ENCODE results near the gene TMEM229B.

The TMEM229B gene

DNA sequence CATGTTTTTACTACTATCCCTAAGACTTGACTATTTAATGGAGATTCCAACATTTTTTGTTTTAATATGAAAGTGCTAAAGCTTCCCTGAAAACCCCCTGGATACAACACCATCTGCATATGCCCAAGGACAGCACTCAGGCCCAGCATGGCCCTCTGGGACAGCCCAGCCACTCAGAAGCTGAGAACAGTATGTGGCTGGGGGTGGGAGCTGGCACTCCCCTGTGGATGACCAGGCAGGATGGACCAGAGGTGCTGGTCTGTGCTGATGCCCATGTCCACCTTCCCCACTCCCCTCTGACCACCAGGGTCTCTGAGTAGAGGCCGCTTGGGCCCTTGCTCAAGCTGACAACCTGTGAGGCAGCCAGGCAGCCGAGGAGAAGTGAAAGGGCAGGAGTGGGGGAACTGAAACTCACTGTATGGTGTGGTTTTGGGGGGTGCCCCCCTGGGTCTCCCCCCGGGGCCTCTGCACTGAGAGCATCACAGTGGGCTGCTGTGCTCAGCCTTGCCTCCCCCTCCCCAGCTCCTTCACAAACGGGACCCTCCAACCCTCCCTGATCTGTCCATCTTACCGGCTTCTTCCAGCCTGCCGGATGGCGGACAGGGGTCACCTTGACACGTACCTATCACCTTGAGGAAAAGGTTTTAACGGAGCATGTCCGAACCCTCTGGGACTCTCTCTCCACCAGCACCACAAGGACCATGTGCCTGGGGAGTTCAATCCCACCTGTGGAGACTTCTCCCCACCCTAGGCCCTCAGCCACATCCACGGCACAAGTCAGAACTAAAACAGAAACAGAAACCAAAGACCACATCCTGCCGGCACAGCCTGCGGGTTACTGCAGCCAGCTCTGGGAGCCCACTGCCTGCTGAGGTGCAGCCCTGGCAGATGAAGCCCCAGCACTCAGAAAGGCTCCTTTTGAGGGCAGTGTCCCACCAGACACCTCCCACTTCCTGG lies at the start of gene TMEM229B:
Gene TMEM229B (minus strand): TSS at position 785 of the 957 bp plus-strand sequence. CDS start 14,798 bp downstream, outside the sequence.
- H3K9ac ChIP-seq (ENCODE audit: low read depth, low read length), result no peak within 1 kb of the TSS
- peaks cover 2% of the 10 kb centered on the region; the same call in 1 of the 2 replicates for H3K9me3 ChIP-seq (ENCODE audit: insufficient read depth, low read depth, low read length)
- no peaks in the 10 kb centered on the region for H3K36me3 ChIP-seq (ENCODE audit: insufficient read depth, low read depth, low read length)
- H3K4me1 ChIP-seq (ENCODE audit: insufficient read depth, low read length), result peaks cover 15% of the 10 kb centered on the region
- no peak within 1 kb of the TSS for H3K4me3 ChIP-seq (ENCODE audit: low read length)
- H3K27me3 ChIP-seq (ENCODE audit: insufficient read depth, low read length), result no peaks in the 10 kb centered on the region
- H3K27ac ChIP-seq (ENCODE audit: low read length), result no peak within 1 kb of the TSS

DNA sequence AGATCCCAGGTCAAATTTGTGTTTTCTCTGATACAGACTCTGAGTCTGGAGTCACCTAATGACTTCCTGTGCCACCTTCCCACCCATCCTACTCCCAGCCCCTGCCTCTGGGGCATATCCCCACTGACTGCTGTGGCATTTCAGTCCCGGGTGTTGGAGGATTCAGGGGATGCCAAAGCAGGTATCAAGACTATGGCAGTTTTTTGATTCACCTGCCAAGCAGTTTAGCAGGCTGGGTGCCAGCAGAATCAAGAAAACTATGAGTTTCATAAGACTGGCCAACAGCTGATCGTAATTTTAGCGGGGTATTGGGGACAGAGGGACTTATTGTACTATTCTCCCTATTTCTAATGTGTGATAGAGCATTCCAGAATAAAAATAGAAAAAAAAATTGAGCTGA lies 49.2 kb upstream of the TMEM229B start:
- H3K27ac ChIP-seq (ENCODE audit: low read length), result no peak overlapping the region
- H3K4me1 ChIP-seq (ENCODE audit: insufficient read depth, low read length), result peaks cover 31% of the 10 kb centered on the region; the same call in 1 of the 2 replicates
- H3K36me3 ChIP-seq (ENCODE audit: insufficient read depth, low read depth, low read length), result no peaks in the 10 kb centered on the region
- H3K9ac ChIP-seq (ENCODE audit: low read depth, low read length), result no peak overlapping the region
- H3K4me3 ChIP-seq (ENCODE audit: low read length), result no peak overlapping the region
- peaks cover 10% of the 10 kb centered on the region; the same call in 1 of the 2 replicates for H3K27me3 ChIP-seq (ENCODE audit: insufficient read depth, low read length)
- no peaks in the 10 kb centered on the region for H3K9me3 ChIP-seq (ENCODE audit: insufficient read depth, low read depth, low read length)

DNA sequence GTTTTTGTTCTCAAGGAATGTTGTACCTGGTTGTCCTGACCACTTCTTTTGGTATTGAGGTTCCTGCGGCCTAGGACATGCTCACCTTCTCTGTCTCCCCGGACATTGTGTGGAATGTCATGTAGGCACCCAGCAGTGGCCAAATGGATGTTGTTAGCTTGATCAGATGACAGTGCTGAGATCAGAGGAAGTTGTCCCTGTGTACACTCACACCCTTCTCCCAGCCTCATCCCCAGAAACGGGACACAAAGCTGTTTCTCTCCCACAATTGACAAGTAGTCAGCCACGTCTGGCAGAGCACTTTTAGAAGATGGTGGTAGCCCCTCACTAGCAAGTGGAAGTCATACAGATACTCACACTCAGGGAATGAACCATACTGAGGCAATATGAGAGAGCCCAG lies 47.6 kb upstream of the TMEM229B start:
- Histone ChIP-seq H3K9ac (ENCODE audit: low read depth, low read length) (no peak overlapping the region), H3K27ac (ENCODE audit: low read length) (no peak overlapping the region), H3K27me3 (ENCODE audit: insufficient read depth, low read length) (peaks cover 20% of the 10 kb centered on the region), H3K4me1 (ENCODE audit: insufficient read depth, low read length) (peaks cover 23% of the 10 kb centered on the region; the same call in 1 of the 2 replicates), H3K36me3 (ENCODE audit: insufficient read depth, low read depth, low read length) (no peaks in the 10 kb centered on the region), H3K4me3 (ENCODE audit: low read length) (no peak overlapping the region), H3K9me3 (ENCODE audit: insufficient read depth, low read depth, low read length) (no peaks in the 10 kb centered on the region)

GRCh38 chr14:67533754-67534085 lies 45.2 kb upstream of the TMEM229B start:
- H3K4me1 ChIP-seq (ENCODE audit: insufficient read depth, low read length), result peaks cover 7% of the 10 kb centered on the region; the same call in 1 of the 2 replicates
- H3K27me3 ChIP-seq (ENCODE audit: insufficient read depth, low read length), result peaks cover 25% of the 10 kb centered on the region
- H3K9me3 ChIP-seq (ENCODE audit: insufficient read depth, low read depth, low read length), result no peaks in the 10 kb centered on the region
- no peaks in the 10 kb centered on the region for H3K36me3 ChIP-seq (ENCODE audit: insufficient read depth, low read depth, low read length)
- peak overlapping the region; percentile 90 for H3K4me3 ChIP-seq (ENCODE audit: low read length)
- peak overlapping the region; percentile 83; the same call in 1 of the 2 replicates for H3K9ac ChIP-seq (ENCODE audit: low read depth, low read length)
- H3K27ac ChIP-seq (ENCODE audit: low read length), result no peak overlapping the region

DNA sequence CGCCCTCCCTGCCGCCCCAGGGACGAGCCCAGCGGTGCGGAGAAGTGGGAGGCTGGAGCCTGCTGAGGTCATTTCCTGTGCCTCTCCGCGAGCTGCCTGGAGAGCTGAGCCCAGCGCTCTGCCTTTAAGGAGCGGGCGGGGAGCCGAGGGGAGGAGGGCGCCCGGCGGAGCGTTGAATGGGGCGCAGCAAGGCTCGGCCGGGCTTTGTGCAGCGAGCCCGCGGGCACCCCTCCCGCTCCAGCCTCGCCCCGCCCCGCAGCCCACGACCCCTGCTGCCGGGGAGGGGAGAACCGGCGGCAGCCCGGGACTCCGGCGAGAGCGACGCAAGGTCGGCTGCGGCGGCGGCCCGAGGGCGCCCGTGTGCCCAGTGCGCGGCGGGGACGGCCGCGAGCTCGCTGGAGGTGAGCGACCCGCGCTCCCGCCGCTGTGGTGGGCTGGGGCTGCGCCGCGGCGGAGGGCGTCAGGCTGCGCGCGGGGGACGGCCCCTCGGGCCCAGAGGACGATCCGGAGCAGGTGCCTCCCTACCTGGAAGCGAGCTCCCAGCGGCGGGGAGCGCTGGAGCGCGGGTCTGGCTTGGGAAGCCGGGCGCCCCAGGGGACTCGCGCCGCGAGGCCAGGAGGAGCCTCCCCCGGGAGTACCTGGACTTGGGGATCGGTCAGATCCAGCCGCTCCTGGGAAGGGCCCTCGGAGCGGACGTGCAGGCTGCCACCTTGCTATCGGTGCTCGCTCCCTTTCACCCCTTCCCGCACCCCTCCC lies 44.7 kb upstream of the TMEM229B start, which contains the start of gene PLEKHH1:
Gene PLEKHH1 (plus strand): TSS at position 293 of the 756 bp plus-strand sequence. CDS start 8,578 bp downstream, outside the sequence.
- Histone ChIP-seq H3K4me3 (ENCODE audit: low read length) (peak within 1 kb of the TSS; percentile 90), H3K9ac (ENCODE audit: low read depth, low read length) (peak within 1 kb of the TSS; percentile 83; the same call in 1 of the 2 replicates), H3K27me3 (ENCODE audit: insufficient read depth, low read length) (peaks cover 25% of the 10 kb centered on the region), H3K36me3 (ENCODE audit: insufficient read depth, low read depth, low read length) (no peaks in the 10 kb centered on the region), H3K27ac (ENCODE audit: low read length) (no peak within 1 kb of the TSS), H3K9me3 (ENCODE audit: insufficient read depth, low read depth, low read length) (no peaks in the 10 kb centered on the region), H3K4me1 (ENCODE audit: insufficient read depth, low read length) (peaks cover 3% of the 10 kb centered on the region; the same call in 1 of the 2 replicates)

GRCh38 chr14:67532606-67532997 lies 44.1 kb upstream of the TMEM229B start:
- H3K27ac ChIP-seq (ENCODE audit: low read length), result no peak overlapping the region
- H3K4me3 ChIP-seq (ENCODE audit: low read length), result peak overlapping the region; percentile 90
- H3K36me3 ChIP-seq (ENCODE audit: insufficient read depth, low read depth, low read length), result no peaks in the 10 kb centered on the region
- peaks cover 25% of the 10 kb centered on the region for H3K27me3 ChIP-seq (ENCODE audit: insufficient read depth, low read length)
- peaks cover 3% of the 10 kb centered on the region; the same call in 1 of the 2 replicates for H3K4me1 ChIP-seq (ENCODE audit: insufficient read depth, low read length)
- H3K9ac ChIP-seq (ENCODE audit: low read depth, low read length), result peak overlapping the region; percentile 83; the same call in 1 of the 2 replicates
- no peaks in the 10 kb centered on the region for H3K9me3 ChIP-seq (ENCODE audit: insufficient read depth, low read depth, low read length)

GRCh38 chr14:67529947-67530935 lies 41.7 kb upstream of the TMEM229B start:
- Histone ChIP-seq H3K4me3 (ENCODE audit: low read length) (no peak overlapping the region), H3K27ac (ENCODE audit: low read length) (no peak overlapping the region), H3K9ac (ENCODE audit: low read depth, low read length) (no peak overlapping the region), H3K4me1 (ENCODE audit: insufficient read depth, low read length) (peaks cover 3% of the 10 kb centered on the region; the same call in 1 of the 2 replicates), H3K9me3 (ENCODE audit: insufficient read depth, low read depth, low read length) (no peaks in the 10 kb centered on the region), H3K36me3 (ENCODE audit: insufficient read depth, low read depth, low read length) (no peaks in the 10 kb centered on the region), H3K27me3 (ENCODE audit: insufficient read depth, low read length) (peaks cover 25% of the 10 kb centered on the region)

DNA sequence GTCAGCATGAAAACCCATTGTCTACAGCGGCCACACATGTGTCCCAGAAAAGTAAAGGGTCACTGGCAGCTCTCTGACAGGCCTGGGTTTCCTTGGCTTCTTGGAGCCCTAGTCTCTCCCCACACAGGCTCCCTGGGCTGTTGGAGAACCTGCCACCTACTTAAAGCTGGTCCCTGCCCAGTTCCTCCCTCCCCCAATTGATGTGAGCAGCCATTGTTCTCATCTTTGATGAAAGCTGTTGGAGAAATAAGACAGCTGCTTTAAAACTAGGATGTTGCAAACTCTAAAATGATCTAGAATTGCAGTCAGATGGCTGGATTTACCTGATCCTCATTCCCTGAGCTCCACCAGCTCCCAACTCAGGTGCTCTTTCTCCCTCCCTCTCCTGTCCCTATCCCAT lies 39.8 kb upstream of the TMEM229B start:
- H3K9me3 ChIP-seq (ENCODE audit: insufficient read depth, low read depth, low read length), result no peaks in the 10 kb centered on the region
- no peak overlapping the region for H3K27ac ChIP-seq (ENCODE audit: low read length)
- H3K4me1 ChIP-seq (ENCODE audit: insufficient read depth, low read length), result no peaks in the 10 kb centered on the region
- no peaks in the 10 kb centered on the region for H3K36me3 ChIP-seq (ENCODE audit: insufficient read depth, low read depth, low read length)
- H3K4me3 ChIP-seq (ENCODE audit: low read length), result no peak overlapping the region
- no peak overlapping the region for H3K9ac ChIP-seq (ENCODE audit: low read depth, low read length)
- peaks cover 16% of the 10 kb centered on the region for H3K27me3 ChIP-seq (ENCODE audit: insufficient read depth, low read length)

DNA sequence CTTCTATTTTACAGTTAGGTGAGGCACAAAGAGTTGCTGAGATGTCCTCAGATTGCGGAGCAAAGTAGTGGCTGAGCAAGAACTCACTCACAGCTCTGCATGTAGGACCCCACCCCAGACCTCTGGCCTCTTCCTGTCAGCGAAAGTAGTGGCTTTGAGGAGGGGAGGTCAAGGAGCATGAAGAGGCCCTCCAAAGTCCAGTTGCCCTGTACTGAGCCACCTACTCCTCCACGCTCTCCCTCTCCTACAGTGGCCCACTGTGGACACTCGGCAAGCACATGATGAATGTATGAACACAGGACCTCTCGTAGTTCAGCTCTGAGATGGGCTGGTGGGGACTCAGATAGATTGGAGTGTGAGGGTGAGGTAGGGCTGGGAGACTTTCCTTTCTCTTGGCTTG lies 39.2 kb upstream of the TMEM229B start:
- no peak overlapping the region for H3K9ac ChIP-seq (ENCODE audit: low read depth, low read length)
- no peaks in the 10 kb centered on the region for H3K9me3 ChIP-seq (ENCODE audit: insufficient read depth, low read depth, low read length)
- H3K4me1 ChIP-seq (ENCODE audit: insufficient read depth, low read length), result no peaks in the 10 kb centered on the region
- peaks cover 16% of the 10 kb centered on the region for H3K27me3 ChIP-seq (ENCODE audit: insufficient read depth, low read length)
- H3K4me3 ChIP-seq (ENCODE audit: low read length), result no peak overlapping the region
- H3K27ac ChIP-seq (ENCODE audit: low read length), result no peak overlapping the region
- no peaks in the 10 kb centered on the region for H3K36me3 ChIP-seq (ENCODE audit: insufficient read depth, low read depth, low read length)

DNA sequence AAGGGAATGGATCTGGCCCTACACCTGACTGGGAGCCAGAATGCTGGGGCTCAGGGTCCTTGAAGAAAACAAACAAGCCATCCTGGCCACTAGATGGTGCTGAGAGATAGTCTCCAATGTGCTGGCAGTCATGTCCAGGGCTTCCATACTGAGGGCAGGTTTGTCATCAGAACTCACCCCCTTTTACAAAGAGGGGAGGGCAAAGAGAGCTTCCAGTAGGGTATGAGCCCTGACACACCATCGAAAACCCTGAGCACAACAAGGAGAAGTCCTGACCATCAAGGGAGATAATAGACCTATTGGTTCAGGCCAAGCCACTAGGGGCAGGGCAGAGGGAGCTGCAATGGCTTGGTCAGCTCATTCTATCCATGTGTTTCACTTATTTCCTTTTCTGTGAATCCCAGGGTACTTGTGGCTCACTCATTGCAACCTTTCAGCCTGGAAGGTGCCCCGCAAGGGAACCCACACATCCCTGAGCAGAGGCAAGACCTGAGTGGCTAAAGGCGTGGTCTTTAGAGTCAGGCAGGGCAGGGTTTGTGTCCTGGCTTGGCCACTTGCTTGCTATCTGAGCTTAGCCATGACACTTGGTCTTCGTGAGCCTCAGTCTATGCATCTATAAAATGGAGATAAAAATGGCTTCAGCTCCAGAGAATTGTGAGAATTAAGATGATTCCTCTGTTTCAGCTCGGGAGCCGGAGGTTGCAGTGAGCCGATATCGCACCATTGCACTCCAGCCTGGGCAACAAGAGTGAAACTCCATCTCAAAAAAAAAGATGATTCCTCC lies 38.3 kb upstream of the TMEM229B start:
- Histone ChIP-seq H3K4me1 (ENCODE audit: insufficient read depth, low read length) (no peaks in the 10 kb centered on the region), H3K9ac (ENCODE audit: low read depth, low read length) (no peak overlapping the region), H3K27me3 (ENCODE audit: insufficient read depth, low read length) (peaks cover 10% of the 10 kb centered on the region), H3K27ac (ENCODE audit: low read length) (no peak overlapping the region), H3K9me3 (ENCODE audit: insufficient read depth, low read depth, low read length) (no peaks in the 10 kb centered on the region), H3K36me3 (ENCODE audit: insufficient read depth, low read depth, low read length) (no peaks in the 10 kb centered on the region), H3K4me3 (ENCODE audit: low read length) (no peak overlapping the region)
